CMK (cell line): Measurements from ENCODE around the gene HDAC11.
"Not testable (repeated sequence)": the region's sequence is repeated elsewhere in the genome, so short reads cannot be mapped to it uniquely, and the experiment has no call there.

Experiments used
- DNase-seq: peaks from one replicate; pipeline ENCODE4 v3.0.0-alpha.2; 2010; ENCODE audit warnings: low read depth

Gene HDAC11

DNA sequence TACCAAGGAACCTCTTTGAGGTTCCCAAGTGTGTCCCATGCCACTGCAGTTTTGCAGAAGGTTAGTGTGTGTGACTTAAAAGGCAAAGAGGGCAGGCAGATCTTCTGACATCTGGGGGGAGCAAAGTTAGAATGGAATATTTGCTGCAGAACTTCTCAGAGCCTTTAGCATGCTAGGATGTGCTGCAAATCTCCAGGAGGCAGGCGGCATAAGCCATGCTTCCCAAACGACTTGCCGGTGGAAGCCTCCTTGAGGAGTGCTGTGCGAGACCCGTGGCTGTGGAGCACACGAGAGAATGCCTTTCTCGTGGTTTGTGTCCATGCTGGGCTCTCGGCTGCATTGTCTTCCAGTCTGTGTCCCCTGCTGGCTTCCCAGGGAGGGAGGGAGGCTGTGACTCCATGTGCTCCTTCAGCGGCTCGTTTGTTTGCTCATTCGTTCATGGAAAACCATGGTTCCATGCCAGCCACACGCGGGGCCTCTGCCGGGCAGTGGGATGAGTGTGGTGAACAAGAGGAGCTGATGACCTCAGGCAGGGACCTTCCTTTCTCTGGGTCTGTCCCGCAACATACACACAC, 13.8 kb downstream of the HDAC11 start:
- DNase-seq = no peak

DNA sequence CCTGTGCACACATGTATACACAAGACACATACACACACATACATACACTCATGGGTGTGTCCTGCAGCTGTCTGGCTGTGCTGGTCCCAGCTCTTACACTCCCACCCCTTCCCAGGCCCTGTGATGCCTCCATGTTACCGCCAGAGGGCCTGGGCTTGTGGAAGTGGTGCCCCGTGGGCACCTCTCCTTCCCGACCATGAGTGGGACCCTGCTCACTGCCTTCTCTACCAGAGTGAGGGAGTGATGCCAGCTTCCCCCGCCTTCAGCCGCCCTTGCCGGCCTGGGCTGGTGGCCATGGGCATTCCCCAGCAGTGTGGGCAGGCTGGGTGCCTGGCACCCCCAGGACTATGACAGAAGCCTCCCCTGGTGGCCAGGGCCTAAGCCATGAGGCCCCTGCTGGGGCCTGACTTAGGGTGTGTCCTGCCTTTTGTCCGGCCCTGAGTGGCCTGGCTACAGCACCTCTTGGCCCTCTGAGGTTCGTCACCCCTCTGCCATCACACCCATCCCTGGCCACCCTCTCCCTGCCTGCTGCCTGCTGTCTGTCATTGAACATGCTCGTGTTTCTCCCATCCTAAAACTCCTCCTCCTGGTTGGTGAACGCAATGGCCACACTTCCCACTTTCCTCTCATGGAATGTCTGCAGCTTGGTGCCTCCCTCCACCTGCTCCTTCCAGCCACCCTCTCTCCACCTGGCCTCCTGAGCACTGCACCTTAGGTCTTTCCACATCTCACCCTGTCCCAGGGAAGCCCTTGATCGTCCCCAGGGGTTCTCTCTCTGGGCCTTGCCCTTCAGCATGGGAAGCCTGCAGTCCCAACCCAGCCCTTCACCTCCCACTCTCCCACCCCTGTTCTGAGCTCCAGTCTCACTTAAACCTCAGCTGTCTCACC, 14.6 kb downstream of the HDAC11 start:
- DNase-seq = no peak

DNA sequence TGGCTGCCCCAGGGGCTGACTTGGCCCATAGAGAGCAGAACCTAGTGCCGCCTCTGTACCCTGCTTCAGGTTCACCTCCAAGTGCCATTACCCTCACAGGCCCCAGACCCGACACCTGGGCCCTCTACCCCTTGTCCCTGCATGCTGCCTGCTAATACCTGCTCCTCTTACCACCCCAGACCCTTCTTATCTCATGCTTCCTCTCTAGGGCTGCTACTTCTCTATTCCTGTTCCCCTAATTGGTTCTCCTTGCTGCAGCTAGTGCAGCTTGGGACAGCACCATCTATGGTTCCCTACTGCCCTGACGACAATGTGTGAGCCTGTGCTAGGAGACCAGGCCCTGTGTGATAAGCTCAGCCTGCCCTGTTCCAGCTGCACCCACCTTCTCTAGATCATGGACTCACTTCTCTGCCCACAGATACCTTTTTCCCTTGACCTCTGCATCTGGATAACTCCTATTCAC, 15.3 kb downstream of the HDAC11 start:
- DNase-seq = no peak

DNA sequence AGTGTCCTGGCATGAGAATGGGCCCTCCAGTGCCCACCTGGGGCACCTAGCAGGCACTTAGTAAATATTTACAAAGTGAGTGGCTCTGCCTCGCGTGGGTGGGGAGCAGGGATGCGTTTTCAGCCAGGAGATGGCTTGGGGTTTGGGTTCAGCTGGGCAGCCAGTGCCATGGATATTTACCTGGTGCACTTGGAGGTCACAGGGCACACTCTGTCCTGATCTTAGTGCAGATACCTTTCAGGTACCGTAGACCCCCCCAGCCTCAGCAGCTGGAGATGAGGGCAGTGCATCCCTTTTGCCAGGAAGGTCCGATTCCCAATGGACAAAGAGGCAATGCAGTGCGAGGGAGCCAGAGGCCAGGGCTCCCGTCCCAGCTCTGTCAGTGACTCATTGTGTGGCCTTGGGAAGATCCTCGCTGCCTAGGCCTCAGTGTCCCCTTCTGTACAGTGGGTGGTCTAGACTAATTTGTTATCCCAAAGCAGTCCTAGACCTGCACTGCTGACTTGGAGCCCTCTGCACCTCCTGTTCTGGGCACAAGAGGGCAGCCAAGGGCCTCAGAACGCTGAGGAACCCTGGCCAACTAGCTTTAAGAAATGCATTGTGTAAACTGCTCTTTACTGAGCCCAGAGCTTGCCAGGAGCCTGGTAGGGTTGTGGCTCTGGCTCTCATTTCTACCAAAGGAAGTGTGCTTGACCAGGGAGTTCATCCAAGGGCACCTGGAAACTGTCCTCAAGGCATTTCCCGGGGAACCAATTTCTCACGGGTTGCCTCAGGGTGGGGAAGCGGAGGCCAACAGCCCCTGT, 16.0 kb downstream of the HDAC11 start:
- DNase-seq = peak; percentile 60

DNA sequence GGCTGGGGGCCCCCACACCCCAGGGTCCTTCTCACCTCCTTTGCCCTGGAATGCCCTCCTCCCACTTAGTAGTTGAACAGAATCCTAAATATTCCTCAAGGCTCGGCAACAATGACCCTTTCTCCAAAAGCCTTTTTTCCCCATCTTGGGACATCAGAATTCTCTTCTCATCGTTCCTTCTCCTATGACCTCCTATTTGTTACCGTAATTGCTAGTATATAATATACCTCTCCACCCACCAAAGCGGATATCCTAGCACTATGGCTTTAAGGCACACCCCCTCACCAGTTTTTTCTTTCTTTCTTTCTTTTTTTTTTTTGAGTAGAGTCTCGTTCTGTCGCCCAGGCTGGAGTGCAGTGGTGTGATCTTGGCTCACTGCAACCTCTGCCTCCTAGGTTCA, 16.8 kb downstream of the HDAC11 start:
- no peak for DNase-seq

DNA sequence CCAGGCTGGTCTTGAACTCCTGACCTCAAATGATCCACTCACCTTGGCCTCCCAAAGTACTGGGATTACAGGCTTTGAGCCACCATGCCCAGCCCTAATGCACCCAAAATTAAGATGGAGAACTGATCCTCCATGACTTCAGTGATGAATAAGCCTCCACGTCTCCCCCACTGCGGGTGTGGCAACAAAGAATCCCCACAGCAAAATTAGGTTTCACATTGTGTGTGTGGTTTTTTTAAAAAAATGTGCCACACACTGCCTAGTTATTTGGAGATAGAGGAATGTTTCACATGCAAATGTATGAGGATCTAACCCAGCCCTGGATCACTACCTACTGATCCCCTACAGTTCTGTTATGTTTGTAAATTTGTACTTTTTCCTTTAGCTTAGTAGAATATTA, 17.3 kb downstream of the HDAC11 start:
- DNase-seq = no peak

DNA sequence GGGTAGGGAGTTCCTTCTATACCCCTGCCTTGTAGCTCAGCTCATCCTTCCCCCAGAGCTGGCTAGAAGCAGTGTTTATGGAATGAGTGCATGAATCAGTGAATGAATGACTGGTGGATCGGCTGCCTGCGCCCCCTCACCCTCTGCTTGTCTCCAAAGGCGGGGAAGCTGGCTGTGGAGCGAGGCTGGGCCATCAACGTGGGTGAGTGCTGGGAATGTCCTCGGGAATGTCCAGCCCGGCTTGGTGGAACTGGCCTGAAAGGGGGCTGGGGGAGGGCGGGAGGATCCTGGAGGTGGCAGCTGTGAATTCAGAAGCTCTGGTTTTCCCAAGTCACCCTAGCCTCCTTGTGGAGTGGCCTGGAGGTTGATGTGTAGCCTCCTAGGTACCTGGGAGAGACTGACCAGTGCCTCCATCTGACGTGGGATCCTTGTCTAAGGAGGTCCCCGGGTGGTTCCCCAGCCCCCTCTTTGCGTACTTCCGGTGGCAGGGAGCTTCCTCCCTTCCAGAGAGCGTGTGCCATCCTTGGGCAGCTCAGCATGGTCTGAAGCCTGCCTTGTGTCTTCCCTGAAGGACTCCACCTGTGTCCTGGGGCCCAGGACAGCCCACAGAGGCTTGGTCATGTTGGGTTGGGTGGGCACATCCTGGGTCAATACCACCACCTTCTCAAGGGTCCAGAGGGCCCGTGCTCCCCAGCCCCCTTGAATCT, 18.4 kb downstream of the HDAC11 start:
- no peak for DNase-seq

DNA sequence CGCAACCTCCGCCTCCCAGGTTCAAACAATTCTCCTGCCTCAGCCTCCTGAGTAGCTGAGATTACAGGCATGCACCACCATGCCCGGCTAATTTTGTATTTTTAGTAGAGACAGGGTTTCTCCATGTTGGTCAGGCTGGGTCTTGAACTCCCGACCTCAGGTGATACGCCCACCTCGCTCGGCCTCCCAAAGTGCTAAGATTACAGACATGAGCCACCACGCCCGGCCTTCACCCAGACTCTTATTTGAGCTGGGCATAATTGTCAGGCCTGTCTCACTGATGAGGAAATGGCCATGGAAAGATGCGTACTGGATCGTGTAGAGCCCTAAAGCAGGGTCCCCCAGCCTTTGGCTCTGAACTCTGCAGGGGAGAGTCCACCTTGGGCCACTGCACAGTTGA, 19.1 kb downstream of the HDAC11 start:
- not testable (repeated sequence) for DNase-seq

DNA sequence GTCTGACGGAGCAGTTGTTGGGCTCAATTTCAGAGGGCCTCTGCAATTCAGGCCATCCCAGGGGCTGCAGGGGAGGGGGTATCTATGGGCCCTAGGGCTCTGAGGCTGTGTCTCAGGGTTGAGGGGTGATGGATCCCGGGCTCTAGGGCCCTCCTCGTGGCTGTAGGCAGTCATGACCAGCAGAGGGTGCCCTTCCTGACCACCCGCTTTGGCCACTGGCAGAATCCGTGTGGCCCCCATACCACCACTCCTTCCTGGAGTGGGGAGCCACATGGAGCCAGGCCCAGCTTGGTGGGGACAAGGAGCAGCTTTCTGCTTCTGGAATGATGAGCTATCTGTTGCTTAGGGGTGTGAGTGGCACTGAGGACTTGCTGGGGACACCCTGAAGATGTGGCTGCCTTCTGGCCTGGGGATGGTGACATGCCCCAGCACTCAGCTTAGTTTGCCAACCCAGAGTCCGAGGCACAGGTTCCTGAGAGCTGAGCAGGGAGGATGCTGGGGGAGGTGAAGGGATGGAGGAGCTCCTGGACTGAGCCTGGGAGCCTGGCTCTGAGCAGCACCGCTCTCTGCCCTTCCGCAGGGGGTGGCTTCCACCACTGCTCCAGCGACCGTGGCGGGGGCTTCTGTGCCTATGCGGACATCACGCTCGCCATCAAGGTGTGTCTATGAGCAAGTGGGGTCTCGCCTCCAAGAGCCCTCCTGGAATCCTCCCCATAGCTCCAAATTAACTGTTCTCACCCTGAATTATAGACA, 20.2 kb downstream of the HDAC11 start:
- peak; percentile 24 for DNase-seq

DNA sequence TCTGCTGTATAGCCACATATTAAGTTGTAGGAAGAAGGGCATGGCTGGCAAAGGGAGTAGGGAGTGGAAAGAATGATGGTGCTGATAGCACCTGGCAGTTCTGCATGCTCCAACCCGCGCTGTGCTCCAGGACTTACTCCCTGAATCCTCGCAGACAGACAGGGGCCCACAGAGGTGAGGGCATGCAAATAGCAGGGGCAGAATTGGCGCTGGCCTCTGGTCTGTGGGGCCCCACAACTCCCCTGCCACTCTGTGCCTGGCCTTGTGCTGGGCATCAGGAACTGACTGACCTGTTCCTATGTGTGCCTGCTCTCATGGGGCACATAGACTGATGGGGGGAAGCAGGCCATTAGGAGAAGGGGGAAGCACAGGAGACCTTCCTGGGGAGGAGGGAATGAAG, 20.9 kb downstream of the HDAC11 start:
- no peak for DNase-seq

DNA sequence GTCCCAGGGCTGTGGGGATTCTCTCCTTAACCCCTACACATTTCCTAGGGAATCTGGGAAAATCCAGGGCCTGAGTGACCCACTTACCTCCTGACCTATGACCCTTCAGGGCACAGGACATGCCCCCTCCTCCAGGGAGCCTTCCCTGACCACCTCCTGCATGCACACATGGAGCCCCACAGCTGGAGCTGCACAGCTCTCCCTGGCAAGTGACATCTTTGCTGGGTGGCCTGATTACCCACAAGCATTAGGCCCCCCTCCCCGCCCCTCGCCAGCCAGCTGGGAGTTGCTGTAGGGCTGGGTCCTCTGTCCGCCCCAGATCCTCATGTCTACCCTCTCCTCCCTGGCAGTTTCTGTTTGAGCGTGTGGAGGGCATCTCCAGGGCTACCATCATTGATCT, 21.4 kb downstream of the HDAC11 start:
- DNase-seq = no peak

DNA sequence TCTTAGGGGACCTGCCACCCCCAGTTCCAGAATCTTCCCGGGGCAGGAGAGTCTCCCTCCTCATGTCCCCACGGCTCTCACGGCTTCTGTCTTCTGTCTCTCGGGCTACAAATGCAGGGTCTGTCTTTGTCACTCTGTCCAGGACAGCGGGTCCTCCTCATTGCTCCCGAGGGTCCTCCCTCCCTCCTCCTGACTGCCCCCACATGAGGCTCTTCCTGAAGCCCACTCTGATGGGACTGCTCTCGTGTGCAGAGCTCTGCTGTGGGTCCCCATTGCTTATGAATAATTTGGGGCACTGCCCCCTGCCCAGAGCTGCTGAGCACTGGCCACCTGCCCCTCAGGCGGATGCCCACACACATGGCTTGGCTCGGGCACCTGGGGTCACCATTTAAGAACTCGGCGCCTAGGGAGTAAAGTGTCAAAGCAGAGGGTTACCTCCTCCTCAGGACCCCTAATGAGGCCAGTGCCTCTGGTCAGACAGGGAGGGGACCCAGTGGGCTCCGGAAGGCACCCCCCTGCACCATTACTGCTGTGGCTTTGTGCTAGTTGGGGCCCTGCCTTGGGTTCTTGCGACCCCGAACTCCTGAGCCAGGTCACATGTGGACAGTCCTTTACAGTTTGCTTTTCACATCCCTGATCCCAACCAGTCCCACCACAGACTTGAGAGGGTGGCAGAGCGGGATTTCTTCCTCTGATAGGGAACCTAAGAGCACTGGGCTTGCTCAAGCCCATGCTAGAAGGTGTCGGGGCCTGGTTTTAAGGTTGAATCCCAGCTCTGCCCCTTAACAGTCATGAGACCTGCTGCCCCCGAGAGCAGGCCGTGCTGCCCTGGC, 22.1 kb downstream of the HDAC11 start:
- no peak for DNase-seq

DNA sequence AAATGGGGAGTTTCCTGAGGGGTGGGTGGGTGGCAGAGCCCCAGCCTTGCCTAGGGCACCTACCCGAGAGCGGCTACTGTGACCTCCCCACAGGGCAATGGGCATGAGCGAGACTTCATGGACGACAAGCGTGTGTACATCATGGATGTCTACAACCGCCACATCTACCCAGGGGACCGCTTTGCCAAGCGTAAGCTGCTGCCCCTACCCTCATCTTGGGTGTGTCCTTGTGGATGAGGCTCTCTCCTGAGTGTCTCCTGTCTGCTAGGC, 22.6 kb downstream of the HDAC11 start:
- DNase-seq = no peak

DNA sequence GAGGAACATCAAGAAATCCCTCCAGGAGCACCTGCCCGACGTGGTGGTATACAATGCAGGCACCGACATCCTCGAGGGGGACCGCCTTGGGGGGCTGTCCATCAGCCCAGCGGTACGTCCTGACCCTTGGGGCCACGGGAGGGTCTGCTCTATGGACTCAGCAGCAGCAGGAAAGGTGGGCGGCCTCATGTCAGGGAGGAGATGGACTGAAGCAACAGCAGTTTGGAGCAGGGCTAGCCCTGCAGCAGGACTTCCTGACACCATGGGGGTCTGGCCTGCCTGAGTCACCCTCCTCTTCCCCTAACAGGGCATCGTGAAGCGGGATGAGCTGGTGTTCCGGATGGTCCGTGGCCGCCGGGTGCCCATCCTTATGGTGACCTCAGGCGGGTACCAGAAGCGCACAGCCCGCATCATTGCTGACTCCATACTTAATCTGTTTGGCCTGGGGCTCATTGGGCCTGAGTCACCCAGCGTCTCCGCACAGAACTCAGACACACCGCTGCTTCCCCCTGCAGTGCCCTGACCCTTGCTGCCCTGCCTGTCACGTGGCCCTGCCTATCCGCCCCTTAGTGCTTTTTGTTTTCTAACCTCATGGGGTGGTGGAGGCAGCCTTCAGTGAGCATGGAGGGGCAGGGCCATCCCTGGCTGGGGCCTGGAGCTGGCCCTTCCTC, 24.2 kb downstream of the HDAC11 start:
- no peak for DNase-seq

DNA sequence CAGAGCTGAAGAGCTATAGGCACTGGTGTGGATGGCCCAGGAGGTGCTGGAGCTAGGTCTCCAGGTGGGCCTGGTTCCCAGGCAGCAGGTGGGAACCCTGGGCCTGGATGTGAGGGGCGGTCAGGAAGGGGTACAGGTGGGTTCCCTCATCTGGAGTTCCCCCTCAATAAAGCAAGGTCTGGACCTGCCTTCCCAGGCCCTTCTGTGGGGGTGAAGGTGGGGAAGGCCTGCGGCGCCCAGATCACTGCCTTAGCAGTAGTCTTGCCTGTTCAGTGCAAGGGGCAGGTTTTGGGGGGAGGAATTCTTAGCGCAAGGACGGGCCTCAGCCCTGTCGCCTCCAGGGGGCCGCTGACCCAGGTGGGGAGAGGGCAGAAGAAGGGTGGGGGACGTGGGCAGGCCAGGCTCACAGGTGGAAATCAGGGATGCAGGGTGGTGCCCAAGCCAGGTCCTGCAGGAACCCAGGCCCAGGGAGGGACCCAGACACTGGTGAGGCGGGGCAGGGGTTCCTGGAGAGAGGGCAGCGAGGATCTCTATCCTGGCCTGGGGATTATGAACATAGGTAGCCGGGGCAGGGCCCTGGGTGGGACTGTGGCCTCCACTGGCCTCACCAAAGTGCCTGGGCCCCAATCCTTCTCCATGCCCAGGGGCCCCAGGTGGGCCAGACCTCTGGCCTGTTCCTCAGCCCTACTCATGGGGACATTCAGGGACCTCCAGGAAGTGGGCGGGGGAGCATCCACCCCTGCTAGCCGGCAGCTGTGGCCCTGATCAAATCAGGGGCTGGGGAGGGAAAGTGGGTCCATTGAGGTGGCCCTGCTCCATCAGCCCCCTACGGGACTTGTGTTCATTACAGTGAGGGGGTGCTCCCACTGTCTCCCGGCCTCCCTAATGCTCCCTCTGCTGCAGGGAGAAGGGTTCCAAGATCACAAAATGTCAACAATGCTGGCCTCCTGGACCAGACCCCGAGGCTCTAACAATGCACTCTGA, 25.3 kb downstream of the HDAC11 start:
- no peak for DNase-seq

DNA sequence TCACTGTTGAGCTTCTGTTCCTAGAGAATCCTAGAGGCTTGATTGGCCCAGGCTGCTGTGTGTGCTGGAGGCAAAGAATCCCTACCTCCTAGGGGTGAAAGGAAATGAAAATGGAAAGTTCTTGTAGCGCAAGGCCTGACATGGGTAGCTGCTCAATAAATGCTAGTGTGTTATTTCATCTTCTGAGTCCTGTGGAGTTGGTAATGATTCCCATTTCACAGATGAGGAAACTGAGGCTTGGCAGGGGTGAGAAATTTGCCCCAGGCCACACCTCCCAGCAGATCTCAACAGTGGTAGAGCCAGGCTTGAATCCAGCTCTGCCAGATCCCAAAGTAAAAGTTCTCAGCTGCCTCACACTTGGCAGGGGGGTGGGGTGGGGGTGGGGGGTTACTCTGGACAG, 26.1 kb downstream of the HDAC11 start:
- DNase-seq = no peak

DNA sequence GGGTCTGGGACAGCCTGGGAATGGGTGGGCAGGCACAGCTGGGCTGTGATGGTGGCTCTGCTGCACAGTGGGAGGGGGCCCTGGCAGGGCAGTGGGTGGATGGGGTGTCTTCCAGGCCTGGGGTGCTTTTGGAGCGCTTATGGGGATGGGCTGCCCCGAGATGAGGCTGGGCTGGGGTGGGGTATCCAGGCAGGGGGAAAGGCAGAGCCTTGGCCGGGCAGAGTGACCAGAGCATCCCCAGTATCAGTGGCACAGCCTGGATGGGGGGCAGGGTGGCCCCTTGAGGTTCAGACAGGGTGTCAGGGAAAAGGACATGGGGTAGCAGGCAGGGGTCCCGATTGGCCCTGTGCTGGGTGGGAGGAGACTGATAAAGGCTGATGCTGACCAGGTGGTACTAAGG, 26.6 kb downstream of the HDAC11 start:
- DNase-seq = no peak

DNA sequence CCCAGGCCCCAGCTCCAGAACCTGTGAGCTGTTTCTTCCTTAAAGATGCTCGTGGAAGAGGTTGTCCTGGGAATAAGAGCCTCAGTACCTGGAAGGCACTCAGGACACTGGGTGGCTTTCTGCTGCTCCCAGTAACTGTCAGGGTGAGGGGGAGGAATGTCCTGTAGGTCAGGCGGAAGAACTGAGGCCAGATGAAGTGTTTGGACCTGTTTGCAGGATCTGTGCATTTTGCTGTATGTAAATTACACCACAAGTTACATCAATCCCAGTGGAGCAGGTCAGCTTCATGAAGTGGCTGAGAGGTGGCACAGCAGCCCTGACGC, 27.1 kb downstream of the HDAC11 start:
- no peak for DNase-seq
